GM19395 (cell line): Measurements from ENCODE around the gene CEBPZ.
"Not testable (repeated sequence)": the region's sequence is repeated elsewhere in the genome, so short reads cannot be mapped to it uniquely, and the experiment has no call there.

Source experiments
- ATAC-seq: cut with Tn5 transposase; IDR thresholded peaks from one replicate; pipeline ENCODE4 v1.9.1; 2021; ENCODE audit warnings: mild to moderate bottlenecking, moderate library complexity; ENCODE audit not compliant: unreplicated experiment

Gene CEBPZ

GRCh38 chr2:37219046-37219445 is 12.3 kb downstream of the CEBPZ start:
- no peak for ATAC-seq

GRCh38 chr2:37215250-37215649 is 16.1 kb downstream of the CEBPZ start:
- ATAC-seq, result no peak

- ATAC-seq, result no peak
Measured at GRCh38 chr2:37211939-37212338, 19.5 kb downstream of the CEBPZ start.

GRCh38 chr2:37211212-37211611 is 20.2 kb downstream of the CEBPZ start:
- no peak for ATAC-seq

- not testable (repeated sequence) for ATAC-seq
Measured at GRCh38 chr2:37206760-37207159, 24.6 kb downstream of the CEBPZ start.

GRCh38 chr2:37205689-37206341 is 25.6 kb downstream of the CEBPZ start:
- ATAC-seq, result no peak

GRCh38 chr2:37205071-37205661 is 26.2 kb downstream of the CEBPZ start:
- ATAC-seq, result not testable (repeated sequence)

GRCh38 chr2:37203708-37204107 is 27.7 kb downstream of the CEBPZ start:
- ATAC-seq, result no peak

- ATAC-seq, result no peak
Measured at GRCh38 chr2:37201766-37202165, 29.6 kb downstream of the CEBPZ start.

- no peak for ATAC-seq
Measured at GRCh38 chr2:37201208-37201607, 30.2 kb downstream of the CEBPZ start.

GRCh38 chr2:37198681-37199065 is 32.7 kb downstream of the CEBPZ start:
- ATAC-seq, result no peak

GRCh38 chr2:37196320-37197195 is 34.8 kb downstream of the CEBPZ start, which contains the start of gene CEBPZOS:
TSS of gene CEBPZOS (plus strand) at chr2:37196496. CDS start at chr2:37199705, 3,209 bp downstream.
- peak; percentile 80 for ATAC-seq

GRCh38 chr2:37195862-37196319 is 35.5 kb downstream of the CEBPZ start:
- not testable (repeated sequence) for ATAC-seq

GRCh38 chr2:37192551-37192950 is 38.8 kb downstream of the CEBPZ start:
- ATAC-seq, result no peak

- no peak for ATAC-seq
Measured at GRCh38 chr2:37191747-37192146, 39.6 kb downstream of the CEBPZ start.

GRCh38 chr2:37191253-37191652 is 40.1 kb downstream of the CEBPZ start:
- ATAC-seq, result no peak

GRCh38 chr2:37190290-37190689 is 41.1 kb downstream of the CEBPZ start:
- ATAC-seq, result no peak

GRCh38 chr2:37189452-37190153 is 41.8 kb downstream of the CEBPZ start:
- no peak for ATAC-seq

- ATAC-seq, result no peak
Measured at GRCh38 chr2:37188570-37188969, 42.8 kb downstream of the CEBPZ start, which contains the start of gene SULT6B1. TSS of gene SULT6B1 (minus strand) at chr2:37188670. CDS start at chr2:37188640, 30 bp downstream.

- ATAC-seq, result no peak
Measured at GRCh38 chr2:37181726-37182684, 49.4 kb downstream of the CEBPZ start.
